ENCODE measurements around the gene RNF14. TPM values are rescaled to one million over a fixed set of nuclear protein-coding genes. Genes with fewer than 3 reads are reported as not detected.

The RNF14 gene
- total and polyA plus RNA-seq, 9 of the 15 experiments (the other 6 are each of a cell fraction or from before 2014, with no cell fraction given), result 36.3 to 140 (median 75.1) TPM

DNA sequence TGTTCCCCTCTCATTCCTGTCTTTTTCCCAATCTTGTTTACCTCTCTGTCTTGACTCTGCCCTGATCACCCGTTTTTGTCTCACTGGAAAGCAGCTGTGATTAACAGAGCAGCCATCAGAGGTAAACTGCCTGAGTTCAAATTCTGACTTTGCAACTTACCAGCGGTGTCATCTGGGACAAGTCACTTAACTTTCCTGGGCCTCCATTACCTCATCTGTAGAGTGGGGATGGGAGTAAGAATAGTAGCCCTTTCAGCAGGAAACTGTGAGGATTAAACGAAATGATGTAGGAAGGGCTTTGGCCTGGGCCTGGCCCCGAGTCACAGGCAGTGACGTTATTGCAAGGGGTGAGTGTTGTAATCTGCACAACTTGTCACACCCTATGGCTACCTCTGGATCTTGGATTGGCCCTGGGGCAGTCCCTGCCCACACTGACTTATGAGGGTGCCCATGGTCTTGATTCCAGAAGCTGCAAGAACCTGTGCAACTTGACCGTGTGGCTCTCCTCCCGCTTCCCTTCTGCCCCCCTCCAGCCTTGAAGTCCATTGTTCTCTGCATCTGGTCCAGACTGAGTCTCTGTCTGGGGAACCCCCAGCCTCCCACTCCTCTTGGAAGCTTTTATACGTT is 10.2 kb upstream of the RNF14 start:
- Histone ChIP-seq H3K79me2 (ENCODE audit: control insufficient read depth, insufficient read depth, low read length) (no peaks in the 10 kb centered on the region), H3K27ac (ENCODE audit: extremely low read depth, low read depth, low read length) (no peak overlapping the region), H3K4me1 (replicated peaks in 1 of 2; ENCODE audit: control insufficient read depth in 2 of 2, insufficient read depth in 2 of 2, low read length in 2 of 2) (peaks cover 3 to 16% of the 10 kb centered on the region in 2 experiments), H4K20me1 (replicated peaks; ENCODE audit: control insufficient read depth, insufficient read depth, low read length) (peaks cover 9% of the 10 kb centered on the region; the same call in 1 of the 2 replicates), H2AFZ (ENCODE audit: low read depth, low read length) (no peak overlapping the region; the same call in 1 of the 2 replicates), H3K4me2 (ENCODE audit: insufficient read depth, low read length) (no peak overlapping the region), H3K4me3 (no peak overlapping the region), H3K9me1 (ENCODE audit: control insufficient read depth, insufficient read depth, low read length) (no peaks in the 10 kb centered on the region), H3K9me3 (replicated peaks; ENCODE audit: control insufficient read depth, insufficient read depth, low read depth, low read length) (no peaks in the 10 kb centered on the region), H3K27me3 (ENCODE audit: control insufficient read depth in 2 of 2, insufficient read depth in 2 of 2, low read length in 2 of 2) (peaks cover 12 to 38% of the 10 kb centered on the region in 2 experiments; a peak in 3 of 5 replicates), H3K9ac (ENCODE audit: insufficient read depth in 1 of 2, low read depth in 2 of 2, low read length in 2 of 2) (no peak overlapping the region), H3K36me3 (ENCODE audit: control insufficient read depth, insufficient read depth, low read length) (no peaks in the 10 kb centered on the region)
- FAIRE-seq (no peak), ATAC-seq (no peak), DNase-seq (ENCODE audit: extremely low read depth in 1 of 4, low spot score in 3 of 4) (no peak)
- ChIA-PET CTCF (ENCODE audit: low intra/inter-chr PET ratio) (interaction anchor here (0.8 to 2.8 kb wide), 2 partner anchors 69 to 70 kb away, joined by 4 to 29 read pairs; no protein-coding TSS in a partner anchor), POLR2A (interaction anchor here (1.0 to 1.5 kb wide), 5 partner anchors 11 to 313 kb away, joined by 3 to 4 read pairs (median 3); partner anchors contain the start of gene RNF14)
- intact Hi-C loops (cut with micrococcal nuclease), result no loop called here
- in situ Hi-C loops (cut with MboI), result loop anchor here (5.0 kb wide), 2 partner anchors 76 to 261 kb away; no protein-coding TSS in a partner anchor
- no TSS peak for BruUV-seq (replicated peaks)
- 35% methylated on average over 8 of the region's 8 CpGs for WGBS (ENCODE audit: insufficient coverage, low coverage, missing lambda C conversion rate)
- peak; percentile 56 for TF ChIP-seq RBM25 (IDR thresholded peaks at IDR 0.05; ENCODE audit: low read depth, low read length, severe bottlenecking)
- TF ChIP-seq, protein P1, sequence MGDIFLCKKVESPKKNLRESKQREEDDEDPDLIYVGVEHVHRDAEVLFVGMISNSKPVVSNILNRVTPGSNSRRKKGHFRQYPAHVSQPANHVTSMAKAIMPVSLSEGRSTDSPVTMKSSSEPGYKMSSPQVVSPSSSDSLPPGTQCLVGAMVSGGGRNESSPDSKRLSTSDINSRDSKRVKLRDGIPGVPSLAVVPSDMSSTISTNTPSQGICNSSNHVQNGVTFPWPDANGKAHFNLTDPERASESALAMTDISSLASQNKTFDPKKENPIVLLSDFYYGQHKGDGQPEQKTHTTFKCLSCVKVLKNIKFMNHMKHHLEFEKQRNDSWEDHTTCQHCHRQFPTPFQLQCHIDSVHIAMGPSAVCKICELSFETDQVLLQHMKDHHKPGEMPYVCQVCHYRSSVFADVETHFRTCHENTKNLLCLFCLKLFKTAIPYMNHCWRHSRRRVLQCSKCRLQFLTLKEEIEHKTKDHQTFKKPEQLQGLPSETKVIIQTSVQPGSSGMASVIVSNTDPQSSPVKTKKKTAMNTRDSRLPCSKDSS (IDR thresholded peaks at IDR 0.05; ENCODE audit: low read depth, partially characterized antibody), result no peak

Measured in K562 (cell line).